HG02884 (cell line): ENCODE measurements around the gene STUM.

Source experiments
- ATAC-seq: cut with Tn5 transposase; IDR thresholded peaks from one replicate; pipeline ENCODE4 v1.9.1; 2021; ENCODE audit warnings: mild to moderate bottlenecking, moderate library complexity; ENCODE audit not compliant: unreplicated experiment

Gene STUM

GRCh38 chr1:226649244-226649643 lies 100.7 kb downstream of the STUM start:
- no peak for ATAC-seq

- ATAC-seq: no peak
Measured at GRCh38 chr1:226649780-226650179, 101.2 kb downstream of the STUM start.

GRCh38 chr1:226650236-226650841 lies 101.8 kb downstream of the STUM start:
- ATAC-seq: no peak

GRCh38 chr1:226651041-226651731 lies 102.6 kb downstream of the STUM start:
- ATAC-seq: no peak

GRCh38 chr1:226651732-226652105 lies 103.2 kb downstream of the STUM start:
- no peak for ATAC-seq

- ATAC-seq: no peak
Measured at GRCh38 chr1:226652613-226653012, 104.0 kb downstream of the STUM start.

GRCh38 chr1:226653311-226653921 lies 104.9 kb downstream of the STUM start:
- ATAC-seq: peak; percentile 70

GRCh38 chr1:226654046-226654667 lies 105.6 kb downstream of the STUM start:
- no peak for ATAC-seq

- ATAC-seq: no peak
Measured at GRCh38 chr1:226654668-226655055, 106.1 kb downstream of the STUM start.

- no peak for ATAC-seq
Measured at GRCh38 chr1:226655251-226656163, 106.9 kb downstream of the STUM start.

- ATAC-seq: no peak
Measured at GRCh38 chr1:226656201-226656600, 107.6 kb downstream of the STUM start.

- no peak for ATAC-seq
Measured at GRCh38 chr1:226656601-226657277, 108.2 kb downstream of the STUM start.

GRCh38 chr1:226657895-226658545 lies 109.5 kb downstream of the STUM start:
- ATAC-seq: no peak

GRCh38 chr1:226658546-226659125 lies 110.1 kb downstream of the STUM start:
- no peak for ATAC-seq
